Lower leg skin (tissue), 3 donors: ENCODE results near the gene PLEKHG4B.

ENCODE experiments used
- POLR2A ChIP-seq, 2 donors: fragments of 450-650 bp; IDR thresholded peaks; one replicate each; pipeline ENCODE4 v1.6.1; 2016 to 2017; ENCODE audit warnings: antibody characterized with exemption in 2 of 2, mild to moderate bottlenecking in 1 of 2, moderate library complexity in 1 of 2
- TF ChIP-seq, protein P1 (sequence below), 3 donors: fragments of 450-650 bp; IDR thresholded peaks; one replicate each; pipeline ENCODE4 v1.5.1; 2016; ENCODE audit warnings: antibody characterized with exemption in 3 of 3, mild to moderate bottlenecking in 3 of 3, moderate library complexity in 2 of 3

DNA sequence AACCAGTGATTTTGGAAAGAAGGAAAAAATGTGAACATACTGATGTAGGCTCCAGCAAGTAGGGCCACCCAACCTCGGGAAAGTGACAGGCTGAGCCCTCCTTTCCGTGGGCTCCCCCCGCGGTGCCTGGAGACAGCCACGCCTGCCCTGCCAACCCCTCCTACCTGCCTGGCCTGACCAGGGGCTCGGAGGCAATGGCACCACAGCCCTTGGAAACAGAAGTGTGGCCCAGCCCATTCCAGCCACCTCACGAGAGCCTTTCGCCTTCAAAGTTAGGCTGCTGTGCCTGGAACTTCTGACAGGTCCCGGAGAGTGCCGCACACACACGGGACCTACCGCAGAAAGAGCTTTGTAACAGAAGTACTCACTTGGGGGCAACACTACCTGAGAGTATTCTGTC, 49.8 kb downstream of the PLEKHG4B start:
- TF ChIP-seq, protein P1, sequence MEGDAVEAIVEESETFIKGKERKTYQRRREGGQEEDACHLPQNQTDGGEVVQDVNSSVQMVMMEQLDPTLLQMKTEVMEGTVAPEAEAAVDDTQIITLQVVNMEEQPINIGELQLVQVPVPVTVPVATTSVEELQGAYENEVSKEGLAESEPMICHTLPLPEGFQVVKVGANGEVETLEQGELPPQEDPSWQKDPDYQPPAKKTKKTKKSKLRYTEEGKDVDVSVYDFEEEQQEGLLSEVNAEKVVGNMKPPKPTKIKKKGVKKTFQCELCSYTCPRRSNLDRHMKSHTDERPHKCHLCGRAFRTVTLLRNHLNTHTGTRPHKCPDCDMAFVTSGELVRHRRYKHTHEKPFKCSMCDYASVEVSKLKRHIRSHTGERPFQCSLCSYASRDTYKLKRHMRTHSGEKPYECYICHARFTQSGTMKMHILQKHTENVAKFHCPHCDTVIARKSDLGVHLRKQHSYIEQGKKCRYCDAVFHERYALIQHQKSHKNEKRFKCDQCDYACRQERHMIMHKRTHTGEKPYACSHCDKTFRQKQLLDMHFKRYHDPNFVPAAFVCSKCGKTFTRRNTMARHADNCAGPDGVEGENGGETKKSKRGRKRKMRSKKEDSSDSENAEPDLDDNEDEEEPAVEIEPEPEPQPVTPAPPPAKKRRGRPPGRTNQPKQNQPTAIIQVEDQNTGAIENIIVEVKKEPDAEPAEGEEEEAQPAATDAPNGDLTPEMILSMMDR (IDR thresholded peaks at IDR 0.05) = no peak
- TF ChIP-seq POLR2A (IDR thresholded peaks at IDR 0.05) = no peak
